Cerebellar cortex (tissue), 1 donor: ENCODE data around the gene CDK4.

Experiments
- DNase-seq: peaks from one replicate; pipeline ENCODE4 v3.0.0-alpha.2; 2015; ENCODE audit warnings: low spot score

The CDK4 gene

GRCh38 chr12:57737467-57738460, 14.3 kb downstream of the CDK4 start:
- no peak for DNase-seq

DNA sequence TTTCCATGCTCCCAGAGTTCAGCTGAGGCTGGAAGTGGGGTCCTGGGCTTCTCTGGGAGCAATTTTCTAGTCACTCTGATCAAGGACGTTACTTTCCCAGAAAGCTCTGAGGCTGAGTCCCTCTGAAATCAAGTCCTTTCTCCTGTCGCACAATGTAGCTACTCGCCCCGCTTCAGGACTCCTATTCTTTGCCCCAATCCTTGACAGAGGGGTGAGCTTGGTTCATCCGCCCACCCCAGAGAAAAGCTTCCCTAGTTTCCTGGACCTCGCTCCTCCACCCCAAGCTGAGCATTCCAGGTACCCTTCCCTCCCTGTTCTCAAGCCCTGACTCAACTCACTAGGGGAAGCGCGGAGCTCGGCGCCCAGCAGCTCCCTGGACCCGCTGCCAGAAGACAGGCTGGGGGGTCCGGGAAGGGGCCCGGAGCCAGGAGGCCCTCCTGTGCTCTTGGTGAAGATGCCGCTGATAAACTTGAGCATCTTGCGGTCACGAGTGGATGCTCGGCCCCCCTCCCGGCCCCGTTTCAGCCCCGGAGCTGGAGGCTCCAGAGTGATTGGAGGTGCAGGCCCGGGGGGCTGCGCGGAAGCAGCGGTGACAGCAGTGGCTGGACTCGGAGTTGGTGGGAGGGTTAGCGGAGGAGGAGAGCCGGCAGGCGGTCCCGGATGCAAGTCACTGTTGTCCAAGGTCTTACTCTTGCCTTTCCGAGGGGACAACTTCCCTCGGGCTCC, 15.2 kb downstream of the CDK4 start:
- peak; percentile 61 for DNase-seq

DNA sequence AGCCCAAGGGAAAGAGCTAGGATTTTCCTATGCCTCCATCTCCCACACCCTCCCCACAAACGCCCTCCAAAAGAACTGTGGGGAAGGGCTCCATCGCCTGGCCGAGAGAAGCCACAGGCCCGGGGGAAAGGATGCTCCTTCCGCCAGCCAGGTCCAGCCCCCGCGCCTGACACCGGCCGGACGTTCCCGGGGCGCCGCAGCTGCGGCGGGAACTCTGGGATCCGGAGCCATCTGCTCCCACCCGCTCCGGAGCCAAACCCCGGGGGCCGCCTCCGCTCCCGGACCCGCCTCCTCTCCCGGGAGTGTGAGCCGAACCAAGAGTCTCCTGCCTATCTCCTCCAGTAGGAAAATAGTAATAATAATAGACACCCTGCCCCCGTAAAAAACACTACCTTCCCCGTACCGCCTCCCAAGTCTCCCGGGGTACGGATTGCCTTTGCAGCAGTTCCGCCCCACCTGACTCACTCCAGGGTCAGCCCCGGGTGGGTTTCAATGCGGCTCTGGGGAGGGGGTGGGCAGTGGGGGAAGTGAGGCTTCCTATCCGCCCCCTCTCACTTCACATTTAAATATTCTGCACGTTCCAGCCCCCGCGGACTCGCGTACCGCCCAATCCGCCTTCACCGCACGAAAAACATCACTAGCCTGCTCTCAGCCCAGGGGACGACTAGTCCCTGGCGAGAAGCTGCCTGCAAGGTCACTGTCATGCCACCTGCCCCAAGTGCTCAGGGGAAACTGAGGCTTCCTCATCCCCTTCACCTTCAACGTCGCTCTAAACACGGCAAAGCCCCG, 16.0 kb downstream of the CDK4 start:
- DNase-seq = peak; percentile 91

DNA sequence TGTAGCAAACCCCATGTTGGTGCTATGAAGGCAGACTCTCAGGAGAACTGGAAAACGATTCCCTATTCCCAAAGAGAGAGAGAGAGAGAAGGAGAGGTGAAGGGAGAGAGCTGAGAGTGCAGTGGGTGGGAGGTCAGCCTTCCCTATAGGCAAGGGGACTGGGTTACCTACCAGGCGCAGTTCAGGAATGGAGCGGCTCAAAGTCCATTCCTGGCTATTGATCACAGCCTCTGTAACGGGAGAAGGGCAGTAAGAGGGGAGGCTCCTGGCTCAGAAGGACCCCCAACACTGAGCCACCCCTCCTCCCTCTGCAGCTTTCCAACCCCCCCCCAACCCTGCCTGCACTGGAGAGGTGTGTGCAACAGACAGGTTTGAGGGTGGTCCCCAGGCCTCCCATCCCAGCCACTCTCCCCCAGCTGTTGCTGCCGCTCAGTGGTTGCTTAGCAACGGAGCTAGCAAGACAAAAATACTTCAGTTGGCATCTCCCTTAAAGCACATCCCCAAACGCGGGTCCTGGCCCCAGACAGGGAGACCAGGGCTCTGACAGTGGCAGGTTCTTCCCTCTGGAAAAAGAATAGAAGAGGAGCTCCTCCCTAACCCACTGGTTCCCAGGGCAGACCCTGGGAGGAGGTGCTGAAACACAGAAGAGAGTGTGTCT, 16.8 kb downstream of the CDK4 start:
- no peak for DNase-seq

DNA sequence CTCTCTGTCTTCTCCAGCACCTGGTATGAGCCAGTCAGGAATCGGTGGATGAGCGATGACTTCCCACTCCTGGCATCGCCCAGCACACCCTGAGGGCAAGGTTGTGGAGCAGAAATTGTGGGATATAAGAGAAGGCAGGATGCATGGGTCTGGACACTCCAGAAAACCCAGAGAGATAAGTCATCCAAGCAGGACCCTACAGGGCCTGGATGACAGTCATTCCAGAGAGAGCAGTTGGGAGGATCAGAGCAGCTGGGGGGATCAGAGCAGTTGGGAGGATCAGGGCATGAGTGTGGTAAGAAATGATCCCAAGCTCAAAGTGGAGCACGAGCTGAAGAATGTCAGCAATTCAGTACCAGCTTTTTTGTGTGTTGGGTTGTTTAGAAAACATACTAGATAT, 17.5 kb downstream of the CDK4 start:
- no peak for DNase-seq

DNA sequence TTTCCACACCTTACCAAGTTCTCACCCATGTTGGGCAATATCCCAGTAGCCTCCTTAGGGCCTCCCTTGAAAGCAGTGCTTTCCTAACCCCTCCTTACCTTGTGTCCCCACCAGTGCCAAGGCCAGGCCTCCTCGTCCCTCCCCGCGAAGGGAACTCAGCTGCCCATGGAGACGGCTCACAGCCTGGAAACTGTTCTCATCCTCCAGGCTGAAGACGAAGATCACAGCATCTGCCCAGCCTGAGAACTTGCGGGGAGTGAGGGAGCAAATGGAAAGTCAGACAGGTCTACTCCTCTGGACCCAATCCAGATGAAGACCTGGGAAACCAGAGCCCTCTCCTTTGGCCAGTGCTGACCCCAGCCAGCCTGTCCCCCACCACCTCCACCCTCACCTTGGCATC, 18.2 kb downstream of the CDK4 start:
- DNase-seq = no peak

- no peak for DNase-seq
These were observed 19.1 kb downstream of the CDK4 start for GRCh38 chr12:57732726-57733593.

DNA sequence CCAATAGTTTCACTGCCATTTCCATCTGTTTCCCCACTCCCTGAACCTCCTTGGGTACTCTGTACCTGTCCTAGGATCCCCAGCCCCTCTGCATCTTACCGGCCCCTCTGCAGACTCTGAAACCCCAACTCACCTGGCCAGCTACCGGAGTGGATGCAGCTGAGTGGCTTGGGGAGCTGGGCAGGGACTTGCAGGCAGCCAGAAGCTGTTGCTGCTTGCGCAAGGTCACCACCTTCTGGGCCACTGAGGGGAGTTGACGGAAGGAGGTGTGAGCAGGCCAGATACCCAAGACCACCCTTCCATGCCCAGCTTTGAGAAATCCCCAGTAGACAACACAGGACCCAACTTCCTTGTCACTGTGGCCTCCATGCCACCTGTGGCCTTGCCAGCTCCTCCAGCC, 19.8 kb downstream of the CDK4 start:
- no peak for DNase-seq

DNA sequence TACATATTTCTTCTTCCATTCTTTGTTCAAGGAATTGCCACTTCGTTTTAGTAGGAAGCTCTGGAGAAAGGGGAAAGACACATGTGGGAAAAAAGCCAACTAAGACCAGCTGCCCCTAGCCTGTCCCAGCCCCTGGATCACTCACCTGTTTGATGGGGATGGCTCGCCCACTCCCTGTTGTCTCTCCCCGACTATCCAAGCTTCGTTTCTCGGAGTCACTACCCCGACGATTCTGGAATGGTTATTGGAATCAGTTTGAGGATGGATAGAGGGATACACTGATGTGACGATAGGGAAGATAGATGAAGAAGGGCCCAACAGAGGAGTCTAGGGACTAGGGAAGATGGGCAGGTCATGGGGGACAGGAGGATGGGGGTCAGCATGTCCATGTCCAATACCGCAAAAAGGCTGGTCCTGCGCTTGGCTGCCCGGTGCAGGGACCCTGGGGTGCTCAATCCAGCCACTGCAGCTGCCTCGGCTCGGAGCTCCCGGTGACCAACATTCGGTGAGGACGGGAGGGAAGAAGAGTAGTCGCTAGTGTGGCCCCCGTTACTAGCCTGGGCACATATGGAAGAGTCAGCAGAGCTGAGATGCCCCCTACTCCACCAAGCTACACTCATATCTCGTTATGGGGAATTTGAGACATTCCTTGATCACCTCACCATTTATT, 20.6 kb downstream of the CDK4 start:
- DNase-seq = no peak

DNA sequence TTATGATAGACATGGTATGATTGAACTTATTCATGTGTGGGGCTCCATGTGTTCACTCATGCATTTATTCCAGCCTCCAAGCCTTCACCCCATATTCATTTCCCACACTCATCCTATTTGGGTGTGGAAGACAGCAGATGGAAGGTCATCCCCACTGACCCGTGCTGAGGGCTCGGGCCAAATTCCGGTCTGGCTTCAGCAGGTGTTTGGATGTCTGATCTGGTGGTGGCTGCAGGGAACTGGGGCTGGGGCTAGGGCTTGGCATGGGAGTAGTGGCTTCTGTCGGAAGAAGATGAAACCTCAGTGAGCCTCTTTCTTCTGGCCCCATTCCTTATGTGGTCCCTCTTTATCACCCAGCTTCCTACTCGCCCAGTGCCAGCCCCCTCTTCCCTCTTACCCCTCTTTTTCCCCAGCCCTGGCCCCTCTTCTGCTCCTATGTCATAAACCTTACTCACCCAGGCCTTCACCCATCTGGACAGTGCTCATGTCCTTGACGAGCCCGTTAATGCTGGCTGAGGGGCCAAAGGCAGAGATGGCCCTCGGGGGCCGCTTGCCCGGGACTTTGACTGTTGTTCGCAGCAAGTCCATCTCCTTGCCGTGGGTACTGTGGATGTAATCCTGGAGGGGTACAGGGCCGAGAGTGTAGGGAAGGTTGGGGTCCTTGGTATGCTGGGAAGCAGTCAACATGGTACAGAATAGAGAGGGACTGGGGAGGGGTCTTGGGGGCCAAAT, 21.6 kb downstream of the CDK4 start:
- DNase-seq = no peak

DNA sequence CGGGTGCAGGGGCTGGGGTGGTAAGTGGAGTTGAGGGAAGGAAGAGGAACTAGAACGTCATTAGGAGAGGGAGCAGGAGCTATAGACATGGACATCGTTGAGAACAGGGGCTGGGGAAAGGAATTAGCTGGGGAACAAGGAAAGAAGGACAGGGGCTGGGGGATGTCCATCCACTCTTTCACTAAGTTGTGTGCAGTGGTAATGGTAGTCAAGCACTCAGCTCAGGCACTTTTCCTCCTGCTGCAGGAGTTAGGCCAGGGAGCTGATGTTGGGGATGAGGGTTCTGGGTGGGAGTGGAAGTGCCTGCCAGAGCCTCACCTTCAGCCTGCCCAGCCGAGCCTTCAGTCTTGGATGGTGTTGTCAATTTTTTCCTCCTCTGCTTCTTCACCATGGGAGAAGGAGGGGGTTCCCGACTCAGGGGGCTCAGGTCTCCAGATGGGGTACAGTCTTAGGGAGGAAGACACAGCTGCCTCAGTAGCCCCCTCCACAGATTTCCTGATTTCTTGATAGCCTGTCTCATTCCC, 22.7 kb downstream of the CDK4 start:
- DNase-seq = no peak

- no peak for DNase-seq
These were observed 24.2 kb downstream of the CDK4 start for GRCh38 chr12:57727758-57728395.

- DNase-seq = no peak
These were observed 25.0 kb downstream of the CDK4 start for GRCh38 chr12:57726884-57727757.

DNA sequence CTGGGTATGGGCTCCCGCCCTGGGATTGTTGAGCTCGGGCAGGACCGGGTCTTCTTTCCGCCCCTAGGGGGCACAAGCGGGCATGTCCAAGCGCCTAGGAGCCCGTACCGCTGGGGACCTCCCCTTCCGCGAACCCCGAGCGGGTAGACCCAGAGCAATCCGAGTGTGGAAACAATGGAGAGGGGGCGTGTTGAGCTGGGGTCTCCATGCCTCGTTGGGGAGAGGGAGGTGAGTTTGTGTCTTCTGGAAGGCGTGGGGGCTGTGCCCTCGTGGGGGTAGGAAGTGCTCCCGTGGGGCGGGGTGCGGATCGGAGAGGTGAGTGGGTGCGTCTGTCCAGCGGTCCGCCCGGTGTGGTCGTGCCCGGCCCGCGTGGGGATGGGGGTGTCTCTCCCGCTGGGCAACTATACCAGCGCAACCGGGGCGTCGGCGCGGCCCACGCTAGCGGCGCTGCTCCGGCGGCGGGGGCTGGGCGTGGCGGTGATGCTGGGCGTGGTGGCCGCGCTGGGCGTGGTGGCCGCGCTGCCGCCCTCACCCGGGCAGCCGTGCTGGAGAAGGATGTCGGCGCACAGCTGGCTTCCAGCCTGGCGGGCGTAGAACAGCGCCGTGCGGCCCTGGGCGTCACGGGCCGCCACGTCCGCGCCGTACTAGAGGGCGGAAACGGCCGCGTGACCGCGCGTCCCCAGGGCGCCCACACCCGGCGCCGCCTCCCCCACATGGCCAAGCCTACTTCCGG, 25.8 kb downstream of the CDK4 start:
- no peak for DNase-seq

- DNase-seq = no peak
These were observed 26.3 kb downstream of the CDK4 start for GRCh38 chr12:57725851-57726150.

DNA sequence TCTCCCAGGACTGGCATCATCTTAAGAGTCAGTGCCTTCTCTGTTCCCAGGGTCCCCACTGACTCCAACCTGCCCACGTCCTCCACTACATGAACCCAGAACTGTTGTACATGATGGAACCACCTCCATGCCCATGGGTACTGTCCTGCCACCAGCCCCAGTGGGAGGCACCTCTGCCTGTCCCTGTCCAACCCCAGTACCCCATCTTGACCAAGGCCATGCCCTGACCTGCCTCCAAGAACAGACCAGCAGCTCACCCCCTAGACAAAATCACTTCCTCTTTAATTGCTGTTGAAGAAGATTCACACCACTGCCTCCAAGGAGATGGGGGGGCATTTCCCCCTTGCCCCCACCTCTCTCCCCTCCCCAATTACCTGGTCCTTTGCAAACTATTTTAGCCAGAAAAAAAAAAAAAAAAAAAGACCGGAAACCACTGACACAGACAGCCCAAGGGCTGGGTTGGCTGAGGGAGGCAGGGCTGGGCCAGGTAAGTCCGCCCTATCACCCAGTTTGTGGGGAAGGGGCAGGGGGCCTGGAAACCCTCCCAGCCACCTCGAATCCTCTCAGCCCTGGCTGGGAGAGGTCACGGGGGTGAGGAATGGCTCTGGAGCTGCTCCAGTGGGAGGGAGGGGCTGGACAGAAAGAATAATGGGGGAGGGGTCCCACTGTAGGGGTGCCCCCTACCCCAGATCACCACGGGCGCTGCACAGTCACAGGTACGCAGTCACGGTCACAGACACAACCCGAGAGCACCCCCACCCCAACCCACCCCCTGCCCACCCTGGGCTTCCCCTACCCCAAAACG, 27.0 kb downstream of the CDK4 start:
- DNase-seq = no peak
